Heart left ventricle (tissue), 16 donors: ENCODE results near the gene IRX4. TPM values are rescaled to one million over a fixed set of nuclear protein-coding genes. Genes with fewer than 3 reads are reported as not detected.

ENCODE experiments used
- ATAC-seq, 4 donors: fragments of 200-7000 bp; cut with Tn5 transposase; one replicate each; pipeline ENCODE4 v1.9.1; 2020 to 2022; ENCODE audit warnings: moderate library complexity in 4 of 4, mild to moderate bottlenecking in 3 of 4, moderate number of reproducible peaks in 1 of 4
- DNase-seq, 5 donors: peaks; one replicate each; pipeline ENCODE4 v3.0.0-alpha.2; 2020
- H3K27ac ChIP-seq, 12 donors: fragments of 200-600 bp; sonication (generic) in 4 of 12; one replicate each; pipeline versions ENCODE4 v1.5.0 to v1.8.0; 2016 to 2022; ENCODE audit warnings: mild to moderate bottlenecking in 2 of 12
- H3K27me3 ChIP-seq, 9 donors: fragments of 200-600 bp; sonication (generic) in 2 of 9; one replicate each; pipeline versions ENCODE4 v1.5.1 to v1.8.0; 2016 to 2022; ENCODE audit warnings: mild to moderate bottlenecking in 3 of 9
- H3K36me3 ChIP-seq, 9 donors: fragments of 200-600 bp; sonication (generic) in 2 of 9; one replicate each; pipeline versions ENCODE4 v1.5.0 to v1.8.0; 2018 to 2022; ENCODE audit warnings: mild to moderate bottlenecking in 2 of 9
- H3K4me1 ChIP-seq, 12 donors: fragments of 200-600 bp; sonication (generic) in 4 of 12; one replicate each; pipeline versions ENCODE4 v1.5.0 to v1.8.0; 2016 to 2022; ENCODE audit warnings: mild to moderate bottlenecking in 3 of 12
- H3K4me3 ChIP-seq, 12 donors: fragments of 200-600 bp; sonication (generic) in 4 of 12; one replicate each; pipeline versions ENCODE4 v1.5.0 to v1.8.0; 2017 to 2022; ENCODE audit warnings: mild to moderate bottlenecking in 9 of 12, moderate library complexity in 4 of 12
- H3K9me3 ChIP-seq, 12 donors: fragments of 200-600 bp; sonication (generic) in 4 of 12; one replicate each; pipeline versions ENCODE4 v1.5.0 to v1.8.0; 2016 to 2022; ENCODE audit warnings: mild to moderate bottlenecking in 1 of 12
- POLR2A ChIP-seq, 2 donors: fragments of 450-650 bp; IDR thresholded peaks; one replicate each; pipeline ENCODE4 v1.6.1; 2017; ENCODE audit warnings: antibody characterized with exemption in 2 of 2, mild to moderate bottlenecking in 2 of 2, moderate library complexity in 2 of 2
- WGBS, 4 donors: extraction: QIAGEN DNeasy Blood & Tissue Kit in 2 of 4; methylation state at CpG; one replicate each; pipeline versions ENCODE4 v1.1.5 to v1.1.7; 2013 to 2018; 5-methylcytosine and 5-hydroxymethylcytosine counted together
- intact Hi-C, 10 donors: fragments of 100-400 bp; cut with DNase I; formaldehyde crosslinking; loops; one replicate each; pipeline versions ENCODE4 v1.11.1 to v1.14.2; 2022
- polyA plus RNA-seq, 2 donors: library from polyadenylated mRNA; stranded (reverse); fragments of 200-250 nt; gene quantifications; one replicate each; pipeline ENCODE4 v1.2.3, GENCODE V29; 2013
- total RNA-seq, 9 donors: library from RNA; depleted of rRNA in 2 of 9; stranded (reverse); fragments of >200 nt in 2 of 9; fragmentation: NEBNext Ultra II Directional in 3 of 9; extraction: Animal tissue kit (Norgen Biotek cat#: 25700) in 3 of 9; gene quantifications; one replicate each; pipeline versions ENCODE4 v1.1.0 to v1.2.4, GENCODE V29; 2016 to 2023
- TF ChIP-seq, protein P1 (sequence below), 12 donors: fragments of 200-600 bp; sonication (generic) in 4 of 12; IDR thresholded peaks; one replicate each; pipeline versions ENCODE4 v1.5.0 to v1.8.0; 2018 to 2022; ENCODE audit warnings: antibody characterized with exemption in 12 of 12, mild to moderate bottlenecking in 5 of 12
- donor health status: ischemic (EF 13 %, LVEDD 7.1; RV severe dilation, severe dysfunction).
- donor health status: healthy with polysubstance abuse.
- donor health status: DM: no; HTN: yes; CAD: no.
- donor health status: DM: no; HTN: no; CAD: no.
- donor health status: ischemic (EF 25% LVEDD 6.9; RV normal size, moderate dysfunction).
- donor health status: ischemic (EF 25% LVEDD 5.7; RV mildly dilated, moderate dysfunction).
- donor health status: healthy.
- donor health status: DM: yes; HTN: yes; CAD: no.
- donor health status: ischemic (EF 35%, LVEDD 5.7; RV mildly dilated, moderate dysfunction).
- donor health status: nonischemic (EF 11% LVEDD 7.7; RV severe dilation, severe dysfunction).
- donor health status: DM: yes; HTN: yes; CAD: no.
- donor health status: PGD.
- donor health status: ischemic (EF 29% LVEDD 5.4; RV normal size, mild dysfunction).
- donor health status: nonischemic (EF 23%, LVEDD 6.1; RV moderate dilation, normal function).

IRX4 gene
- total and polyA plus RNA-seq, 11 donors = 8.6 to 32.3 (median 16.3) TPM

DNA sequence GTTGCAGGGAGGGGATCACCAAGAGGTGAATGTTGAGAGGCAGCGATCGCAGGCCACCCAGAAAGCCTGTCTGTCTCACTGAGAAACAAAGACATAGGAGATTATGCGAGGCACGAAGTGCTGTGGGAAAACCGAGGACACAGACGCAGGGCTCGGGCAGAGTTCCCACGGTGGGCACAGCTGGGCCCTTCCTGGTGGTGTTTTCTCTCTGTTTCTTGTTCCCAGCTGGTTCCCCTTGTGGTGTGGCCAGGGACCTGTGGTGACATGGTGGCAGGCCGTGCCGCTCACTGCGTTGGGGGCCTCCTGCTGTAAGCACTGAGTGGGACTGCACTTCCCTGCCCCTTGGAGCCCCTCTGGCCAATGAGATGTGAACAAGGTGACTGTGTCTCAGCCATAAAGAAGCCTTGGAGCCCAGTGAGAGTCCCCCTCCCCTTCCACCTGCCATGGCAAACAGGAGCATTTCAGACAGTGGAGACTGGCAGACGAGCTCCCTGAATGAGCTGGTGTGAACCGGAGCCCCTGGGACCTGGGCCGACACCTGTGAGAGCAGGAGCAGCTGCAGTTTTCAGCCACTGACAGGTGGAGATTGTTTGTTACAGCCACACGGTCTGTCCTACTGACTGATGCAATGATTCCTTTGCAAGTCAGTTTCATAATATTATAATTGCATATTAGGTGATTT, 13.2 kb upstream of the IRX4 start:
- peak in 1 of 5 donors; percentile 8 for DNase-seq
- ATAC-seq = no peak
- Histone ChIP-seq H3K4me1 (no peaks in the 10 kb centered on the region), H3K27ac (no peak overlapping the region), H3K36me3 (no peaks in the 10 kb centered on the region), H3K4me3 (no peak overlapping the region), H3K27me3 (peaks cover 0 to 22% (median 0%) of the 10 kb centered on the region in 9 donors), H3K9me3 (no peaks in the 10 kb centered on the region)
- WGBS, 4 donors = 79 to 82% (median 80%) methylated on average over 15 of the region's 15 CpGs
- intact Hi-C loops = no loop called here
- TF ChIP-seq, protein P1, sequence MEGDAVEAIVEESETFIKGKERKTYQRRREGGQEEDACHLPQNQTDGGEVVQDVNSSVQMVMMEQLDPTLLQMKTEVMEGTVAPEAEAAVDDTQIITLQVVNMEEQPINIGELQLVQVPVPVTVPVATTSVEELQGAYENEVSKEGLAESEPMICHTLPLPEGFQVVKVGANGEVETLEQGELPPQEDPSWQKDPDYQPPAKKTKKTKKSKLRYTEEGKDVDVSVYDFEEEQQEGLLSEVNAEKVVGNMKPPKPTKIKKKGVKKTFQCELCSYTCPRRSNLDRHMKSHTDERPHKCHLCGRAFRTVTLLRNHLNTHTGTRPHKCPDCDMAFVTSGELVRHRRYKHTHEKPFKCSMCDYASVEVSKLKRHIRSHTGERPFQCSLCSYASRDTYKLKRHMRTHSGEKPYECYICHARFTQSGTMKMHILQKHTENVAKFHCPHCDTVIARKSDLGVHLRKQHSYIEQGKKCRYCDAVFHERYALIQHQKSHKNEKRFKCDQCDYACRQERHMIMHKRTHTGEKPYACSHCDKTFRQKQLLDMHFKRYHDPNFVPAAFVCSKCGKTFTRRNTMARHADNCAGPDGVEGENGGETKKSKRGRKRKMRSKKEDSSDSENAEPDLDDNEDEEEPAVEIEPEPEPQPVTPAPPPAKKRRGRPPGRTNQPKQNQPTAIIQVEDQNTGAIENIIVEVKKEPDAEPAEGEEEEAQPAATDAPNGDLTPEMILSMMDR (IDR thresholded peaks at IDR 0.05) = no peak

DNA sequence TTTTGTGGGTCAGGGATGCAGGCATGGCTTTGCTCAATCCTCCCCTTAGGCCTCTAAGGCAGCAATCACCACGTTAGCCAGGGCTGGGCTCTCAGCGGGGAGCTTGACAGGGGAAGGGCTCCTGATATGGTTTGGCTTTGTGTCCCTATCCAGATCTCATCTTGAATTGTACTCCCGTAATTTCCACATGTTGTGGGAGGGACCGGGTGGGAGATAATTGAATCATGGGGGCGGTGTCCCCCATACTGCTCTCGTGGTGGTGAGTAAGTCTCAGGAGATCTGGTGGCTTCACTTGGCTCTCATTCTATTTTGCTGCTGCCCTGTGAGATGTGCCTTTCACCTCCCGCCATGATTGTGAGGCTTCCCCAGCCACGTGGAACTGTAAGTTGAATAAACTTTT, 11.5 kb upstream of the IRX4 start:
- 58 to 71% (median 61%) methylated on average over 8 of the region's 8 CpGs for WGBS, 4 donors
- H3K27ac ChIP-seq = no peak overlapping the region
- TF ChIP-seq, protein P1 (IDR thresholded peaks at IDR 0.05) = no peak
- TF ChIP-seq POLR2A (IDR thresholded peaks at IDR 0.05) = no peak
- H3K27me3 ChIP-seq = peaks cover 0 to 26% (median 0%) of the 10 kb centered on the region in 9 donors
- ATAC-seq (no peak), DNase-seq (no peak)
- no peaks in the 10 kb centered on the region for H3K9me3 ChIP-seq
- no peak overlapping the region for H3K4me3 ChIP-seq
- no peaks in the 10 kb centered on the region for H3K36me3 ChIP-seq
- intact Hi-C loops = no loop called here
- no peaks in the 10 kb centered on the region for H3K4me1 ChIP-seq

DNA sequence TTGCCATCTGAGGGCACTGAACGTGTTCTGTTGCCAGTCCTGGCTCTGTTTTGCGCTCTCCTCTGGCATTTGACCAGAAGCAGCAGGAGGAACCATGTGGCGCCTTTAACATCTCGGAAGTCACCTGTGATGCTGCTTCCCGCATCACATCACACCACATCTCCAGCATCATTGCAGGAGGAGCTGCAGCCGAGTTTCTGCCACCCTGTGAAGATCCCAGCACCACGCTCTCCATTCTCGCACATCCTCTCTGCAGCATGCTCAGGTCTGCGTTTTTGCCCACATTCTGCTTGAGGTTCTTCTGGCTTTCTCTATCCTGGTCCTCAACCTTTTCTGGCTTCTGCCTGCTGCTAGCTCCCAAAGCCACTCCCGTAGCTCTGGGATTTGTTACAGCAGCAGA, 11.0 kb upstream of the IRX4 start:
- Histone ChIP-seq H3K9me3 (no peaks in the 10 kb centered on the region), H3K27ac (no peak overlapping the region), H3K36me3 (no peaks in the 10 kb centered on the region), H3K4me1 (no peaks in the 10 kb centered on the region), H3K4me3 (no peak overlapping the region), H3K27me3 (peaks cover 0 to 31% (median 3%) of the 10 kb centered on the region in 9 donors)
- TF ChIP-seq, protein P1 (IDR thresholded peaks at IDR 0.05) = no peak
- no peak for TF ChIP-seq POLR2A (IDR thresholded peaks at IDR 0.05)
- intact Hi-C loops = no loop called here
- ATAC-seq (no peak), DNase-seq (peak in 1 of 5 donors; percentile 15)
- 79 to 86% (median 82%) methylated on average over 10 of the region's 10 CpGs for whole genome bisulfite sequencing, 4 donors

DNA sequence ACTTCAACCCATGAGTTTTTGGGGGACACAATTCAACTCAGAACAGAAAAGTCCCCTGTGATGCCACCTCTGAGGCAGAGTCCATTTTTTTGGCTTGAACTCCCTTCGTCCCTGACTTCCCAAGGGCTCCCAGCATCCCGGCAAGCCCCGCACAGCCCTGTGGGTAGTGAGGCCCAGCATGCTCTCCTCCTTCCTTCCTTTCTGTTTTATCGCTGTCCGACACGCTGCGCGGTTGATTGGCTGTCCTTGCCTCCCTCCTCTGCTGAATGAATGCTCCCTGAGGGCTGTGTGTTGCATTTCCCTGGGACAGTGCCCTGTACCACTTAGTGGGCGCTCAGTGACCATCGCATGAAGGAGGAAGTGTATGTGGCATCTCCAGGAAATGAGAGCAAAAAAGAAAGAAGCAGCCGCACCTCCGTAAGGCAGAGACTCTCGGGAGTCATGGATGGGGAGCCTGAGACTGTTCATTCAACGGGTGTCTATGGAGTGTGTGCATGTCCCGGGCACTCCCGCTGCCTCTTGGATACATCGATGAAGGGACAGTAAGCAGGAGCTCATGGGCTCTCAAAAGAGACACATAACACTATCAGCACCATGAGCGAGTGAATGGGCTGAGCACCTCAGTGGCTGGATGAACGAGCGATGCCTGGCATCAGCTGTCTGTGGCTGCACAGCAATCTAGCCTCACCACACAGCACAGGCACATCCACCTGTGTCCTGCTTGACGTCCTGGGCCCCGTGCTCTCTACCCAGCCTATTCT, 10.1 kb upstream of the IRX4 start:
- Histone ChIP-seq H3K36me3 (no peaks in the 10 kb centered on the region), H3K27ac (no peak overlapping the region), H3K27me3 (peaks cover 0 to 37% (median 8%) of the 10 kb centered on the region in 9 donors), H3K9me3 (no peaks in the 10 kb centered on the region), H3K4me1 (no peaks in the 10 kb centered on the region), H3K4me3 (no peak overlapping the region)
- ATAC-seq (no peak), DNase-seq (peak in 2 of 5 donors; percentile 10 to 20)
- no peak for TF ChIP-seq POLR2A (IDR thresholded peaks at IDR 0.05)
- TF ChIP-seq, protein P1 (IDR thresholded peaks at IDR 0.05) = no peak
- intact Hi-C loops = no loop called here
- 84 to 89% (median 87%) methylated on average over 22 of the region's 22 CpGs for WGBS, 4 donors
